HepG2 (cell line): Measurements from ENCODE around the gene FNDC4. TPM values are rescaled to one million over a fixed set of nuclear protein-coding genes. Genes with fewer than 3 reads are reported as not detected.
A peak's percentile ranks its signal among the peaks of the same experiment; 100 is the strongest.

Source experiments
- CC2D1A ChIP-seq: sonication (generic); formaldehyde crosslinking; IDR thresholded peaks from 2 replicates; pipeline ENCODE4 v1.8.1; 2023; ENCODE audit warnings: mild to moderate bottlenecking, missing genetic modification reagents
- ESRRA ChIP-seq: sonication (generic); formaldehyde crosslinking; IDR thresholded peaks from 2 replicates; pipeline ENCODE4 v1.5.1; 2020; ENCODE audit warnings: mild to moderate bottlenecking, low read depth, missing genetic modification reagents
- FOXC1 ChIP-seq: sonication (generic); formaldehyde crosslinking; IDR thresholded peaks from 2 replicates; pipeline ENCODE4 v1.8.0; 2022; ENCODE audit warnings: mild to moderate bottlenecking, missing genetic modification reagents, borderline replicate concordance
- HNRNPLL ChIP-seq: fragments of 200-400 bp; formaldehyde crosslinking; IDR thresholded peaks from 2 replicates; pipeline ENCODE4 v1.6.1; 2017; ENCODE audit warnings: mild to moderate bottlenecking, low read depth, low read length; ENCODE audit not compliant: poor library complexity, severe bottlenecking
- HOXA7 ChIP-seq: sonication (generic); formaldehyde crosslinking; IDR thresholded peaks from 2 replicates; pipeline ENCODE4 v1.8.1; 2022; ENCODE audit warnings: mild to moderate bottlenecking, missing genetic modification reagents, moderate library complexity
- HOXA9 ChIP-seq: sonication (generic); formaldehyde crosslinking; IDR thresholded peaks from 2 replicates; pipeline ENCODE4 v1.8.1; 2022; ENCODE audit warnings: missing genetic modification reagents, mild to moderate bottlenecking, moderate library complexity, borderline replicate concordance
- ISX ChIP-seq: sonication (generic); formaldehyde crosslinking; conservative IDR thresholded peaks from 2 replicates; pipeline ENCODE4 v1.5.0; 2020; ENCODE audit warnings: missing genetic modification reagents
- JARID2 ChIP-seq: sonication (generic); formaldehyde crosslinking; IDR thresholded peaks from 2 replicates; pipeline ENCODE4 v1.8.1; 2023; ENCODE audit warnings: missing genetic modification reagents, inconsistent platforms; ENCODE audit not compliant: insufficient replicate concordance
- NBN ChIP-seq: fragments of 450-650 bp; conservative IDR thresholded peaks from 2 replicates; pipeline ENCODE4 v1.6.1; 2017
- PAF1 ChIP-seq: IDR thresholded peaks from 2 replicates; pipeline ENCODE4 v1.6.1; 2016; ENCODE audit warnings: missing genetic modification reagents, missing compliant biosample characterization
- POLR2A ChIP-seq, 2 experiments: IDR thresholded peaks; 2 replicates each; pipeline ENCODE4 v1.6.1; 2011; ENCODE audit warnings: low read depth in 2 of 2, low read length in 2 of 2, mild to moderate bottlenecking in 1 of 2, moderate library complexity in 1 of 2; ENCODE audit not compliant: insufficient read depth in 1 of 2
- PRPF4 ChIP-seq: fragments of 200-400 bp; formaldehyde crosslinking; IDR thresholded peaks from 2 replicates; pipeline ENCODE4 v1.6.1; 2016; ENCODE audit warnings: low read length, low read depth; ENCODE audit not compliant: poor library complexity, severe bottlenecking
- RBM22 ChIP-seq: fragments of 200-400 bp; formaldehyde crosslinking; optimal IDR thresholded peaks from 2 replicates; pipeline ENCODE3; 2017; ENCODE audit warnings: mild to moderate bottlenecking, low read length, moderate library complexity
- REXO4 ChIP-seq: sonication (generic); formaldehyde crosslinking; IDR thresholded peaks from 2 replicates; pipeline ENCODE4 v1.8.0; 2022; ENCODE audit warnings: missing genetic modification reagents, mild to moderate bottlenecking, borderline replicate concordance
- ZC3H13 ChIP-seq: sonication (generic); formaldehyde crosslinking; IDR thresholded peaks from 2 replicates; pipeline ENCODE4 v1.8.1; 2023; ENCODE audit warnings: mild to moderate bottlenecking, missing genetic modification reagents, moderate library complexity
- ZNF253 ChIP-seq: sonication (generic); formaldehyde crosslinking; IDR thresholded peaks from 2 replicates; pipeline ENCODE4 v1.8.0; 2022; ENCODE audit warnings: mild to moderate bottlenecking, missing genetic modification reagents, borderline replicate concordance
- ZNF318 ChIP-seq: sonication (generic); formaldehyde crosslinking; IDR thresholded peaks from 2 replicates; pipeline ENCODE4 v1.4.0; 2020; ENCODE audit warnings: mild to moderate bottlenecking, missing genetic modification reagents
- ZNF414 ChIP-seq: sonication (generic); formaldehyde crosslinking; IDR thresholded peaks from 2 replicates; pipeline ENCODE4 v1.5.0; 2020; ENCODE audit warnings: missing genetic modification reagents
- ZNF570 ChIP-seq: sonication (generic); formaldehyde crosslinking; IDR thresholded peaks from 2 replicates; pipeline ENCODE4 v1.4.0; 2020; ENCODE audit warnings: mild to moderate bottlenecking, missing genetic modification reagents, borderline replicate concordance
- polyA plus RNA-seq, 8 experiments: library from polyadenylated mRNA; depleted of rRNA in 3 of 8; stranded (reverse) in 7 of 8; unstranded in 1 of 8; fragments of >200 nt; fragmentation: Illumina TruSeq in 4 of 8; extraction: Trizol in 4 of 8; gene quantifications; 2 replicates each; pipeline versions ENCODE4 v1.2.1 to v1.2.3, GENCODE V29; 2011 to 2016; ENCODE audit warnings: low read depth in 4 of 8, missing spikeins in 1 of 8, mixed read lengths in 1 of 8; ENCODE audit not compliant: insufficient read depth in 1 of 8
- total RNA-seq, 5 experiments: library from RNA; depleted of rRNA; stranded (reverse); fragments of >200 nt; fragmentation: Illumina TruSeq; extraction: Trizol; gene quantifications; 2 replicates each; pipeline ENCODE4 v1.2.3, GENCODE V29; 2016; ENCODE audit warnings: low read depth in 1 of 5

Gene FNDC4
- total and polyA plus RNA-seq, 2 of the 13 experiments (the other 11 are each of a cell fraction or from before 2014, with no cell fraction given) = 9.0 to 17.4 TPM

GRCh38 chr2:27494284-27494943 lies 586 bp downstream of the FNDC4 start (continued):
- no peak for TF ChIP-seq ZNF318 (CRISPR knock-in tag)
- no peak for TF ChIP-seq NBN
- no peak for TF ChIP-seq HOXA7 (CRISPR knock-in tag)
- TF ChIP-seq ZNF570 (CRISPR knock-in tag) = no peak
- TF ChIP-seq POLR2A (IDR thresholded peaks at IDR 0.05; ENCODE audit: insufficient read depth in 1 of 2, low read depth in 2 of 2, low read length in 2 of 2) = peak; percentile 36 to 78; a peak in 2 of 4 replicates
- no peak for TF ChIP-seq PRPF4
- peak; percentile 32 for TF ChIP-seq HNRNPLL
- peak; percentile 61; the same call in 1 of the 2 replicates for TF ChIP-seq FOXC1 (CRISPR knock-in tag)
- TF ChIP-seq CC2D1A (CRISPR knock-in tag) = no peak
- no peak for TF ChIP-seq RBM22
- TF ChIP-seq ISX = no peak
- TF ChIP-seq ESRRA (CRISPR knock-in tag) = peak; percentile 21; the same call in 1 of the 2 replicates
- TF ChIP-seq PAF1 (CRISPR knock-in tag) = no peak
- no peak for TF ChIP-seq HOXA9 (CRISPR knock-in tag)
- no peak for TF ChIP-seq JARID2 (CRISPR knock-in tag)
- TF ChIP-seq ZNF414 (CRISPR knock-in tag) = no peak
- TF ChIP-seq ZNF253 = no peak
- TF ChIP-seq REXO4 (CRISPR knock-in tag) = no peak
- no peak for TF ChIP-seq ZC3H13 (CRISPR knock-in tag)
